ENCODE results near the gene LPP.

The LPP gene

DNA sequence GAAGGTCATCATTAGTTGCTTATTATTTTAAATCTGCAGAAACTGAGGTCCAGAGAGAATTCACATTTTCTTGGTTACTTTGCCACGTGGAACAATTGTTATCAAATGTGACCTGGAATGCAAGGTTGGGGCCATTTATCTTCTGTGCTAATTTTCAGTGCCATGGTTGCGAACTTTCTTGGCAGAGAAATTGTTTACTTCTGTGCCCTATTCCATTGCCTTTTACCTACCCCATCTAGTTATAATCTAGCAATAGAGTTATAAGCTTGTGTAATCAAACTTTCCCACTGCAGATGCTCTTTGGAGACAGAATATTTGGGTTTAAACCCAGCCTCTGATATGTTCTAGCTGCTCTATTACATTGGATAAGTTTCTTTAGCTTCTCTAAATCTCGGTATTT is 242.9 kb downstream of the LPP start:
- no peaks in the 10 kb centered on the region for H3K36me3 ChIP-seq (ENCODE audit: low read depth)
- no peak overlapping the region for H3K27ac ChIP-seq (ENCODE audit: poor library complexity, severe bottlenecking)
- no peak overlapping the region for H3K4me3 ChIP-seq (ENCODE audit: severe bottlenecking)
- DNase-seq (ENCODE audit: low spot score) (no peak), ATAC-seq (ENCODE audit: low read depth) (no peak)
- TF ChIP-seq, protein P1, sequence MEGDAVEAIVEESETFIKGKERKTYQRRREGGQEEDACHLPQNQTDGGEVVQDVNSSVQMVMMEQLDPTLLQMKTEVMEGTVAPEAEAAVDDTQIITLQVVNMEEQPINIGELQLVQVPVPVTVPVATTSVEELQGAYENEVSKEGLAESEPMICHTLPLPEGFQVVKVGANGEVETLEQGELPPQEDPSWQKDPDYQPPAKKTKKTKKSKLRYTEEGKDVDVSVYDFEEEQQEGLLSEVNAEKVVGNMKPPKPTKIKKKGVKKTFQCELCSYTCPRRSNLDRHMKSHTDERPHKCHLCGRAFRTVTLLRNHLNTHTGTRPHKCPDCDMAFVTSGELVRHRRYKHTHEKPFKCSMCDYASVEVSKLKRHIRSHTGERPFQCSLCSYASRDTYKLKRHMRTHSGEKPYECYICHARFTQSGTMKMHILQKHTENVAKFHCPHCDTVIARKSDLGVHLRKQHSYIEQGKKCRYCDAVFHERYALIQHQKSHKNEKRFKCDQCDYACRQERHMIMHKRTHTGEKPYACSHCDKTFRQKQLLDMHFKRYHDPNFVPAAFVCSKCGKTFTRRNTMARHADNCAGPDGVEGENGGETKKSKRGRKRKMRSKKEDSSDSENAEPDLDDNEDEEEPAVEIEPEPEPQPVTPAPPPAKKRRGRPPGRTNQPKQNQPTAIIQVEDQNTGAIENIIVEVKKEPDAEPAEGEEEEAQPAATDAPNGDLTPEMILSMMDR (IDR thresholded peaks at IDR 0.05; ENCODE audit: poor library complexity, severe bottlenecking): no peak
- no peaks in the 10 kb centered on the region for H3K27me3 ChIP-seq (ENCODE audit: insufficient read depth, poor library complexity, severe bottlenecking)
- no peaks in the 10 kb centered on the region for H3K9me3 ChIP-seq (ENCODE audit: severe bottlenecking)
- H3K4me1 ChIP-seq (ENCODE audit: insufficient read depth, poor library complexity, severe bottlenecking): peaks cover 12% of the 10 kb centered on the region

DNA sequence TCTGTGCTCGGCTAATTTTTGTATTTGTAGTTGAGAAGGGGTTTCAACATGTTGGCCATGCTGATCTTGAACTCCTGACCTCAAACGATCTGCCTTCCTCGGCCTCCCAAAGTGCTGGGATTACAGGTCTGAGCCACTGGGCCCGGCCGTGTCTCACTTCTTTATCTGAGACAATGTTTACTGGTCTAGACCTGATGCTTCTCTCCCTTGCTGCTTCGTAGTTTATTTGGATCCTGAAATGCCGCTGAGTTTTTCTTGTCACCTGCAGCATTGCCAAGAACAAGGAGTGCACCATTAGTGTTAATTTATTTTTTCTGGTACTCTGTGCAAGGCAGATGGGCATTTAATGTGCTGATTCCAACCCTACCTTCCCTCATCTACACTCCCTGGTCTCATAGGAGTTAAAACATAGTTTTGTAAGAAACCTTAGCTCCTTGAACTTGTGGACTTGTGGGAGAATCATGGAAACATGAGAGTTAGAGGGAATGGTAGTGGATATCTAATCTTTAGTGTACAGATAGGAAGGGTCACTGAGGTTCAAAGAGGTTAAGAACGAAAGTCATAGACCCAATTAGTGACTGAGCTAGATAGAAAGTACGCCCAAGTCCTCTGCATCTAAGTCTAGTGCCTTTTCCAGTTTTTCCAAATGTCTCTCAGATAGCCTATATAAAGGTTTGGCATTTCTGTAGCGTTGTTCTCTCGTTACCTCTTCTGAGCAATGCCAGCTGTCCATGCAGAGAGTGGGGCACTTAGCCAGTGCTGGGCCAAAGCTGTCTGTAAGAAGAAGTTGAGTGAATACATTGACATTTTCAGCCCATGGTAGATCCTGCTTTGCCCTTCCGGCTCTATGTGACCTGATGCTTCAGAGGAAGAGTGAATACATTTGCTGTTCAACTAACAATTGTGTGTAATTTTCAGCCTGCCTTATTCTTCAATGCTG is 244.1 kb downstream of the LPP start:
- no peak for ATAC-seq (ENCODE audit: low read depth)
- no peaks in the 10 kb centered on the region for H3K9me3 ChIP-seq (ENCODE audit: severe bottlenecking)
- no peak for DNase-seq (ENCODE audit: low spot score)
- H3K4me3 ChIP-seq (ENCODE audit: severe bottlenecking): no peak overlapping the region
- no peak overlapping the region for H3K27ac ChIP-seq (ENCODE audit: poor library complexity, severe bottlenecking)
- H3K27me3 ChIP-seq (ENCODE audit: insufficient read depth, poor library complexity, severe bottlenecking): no peaks in the 10 kb centered on the region
- no peaks in the 10 kb centered on the region for H3K36me3 ChIP-seq (ENCODE audit: low read depth)
- TF ChIP-seq, protein P1 (IDR thresholded peaks at IDR 0.05; ENCODE audit: poor library complexity, severe bottlenecking): no peak
- peaks cover 12% of the 10 kb centered on the region for H3K4me1 ChIP-seq (ENCODE audit: insufficient read depth, poor library complexity, severe bottlenecking)

DNA sequence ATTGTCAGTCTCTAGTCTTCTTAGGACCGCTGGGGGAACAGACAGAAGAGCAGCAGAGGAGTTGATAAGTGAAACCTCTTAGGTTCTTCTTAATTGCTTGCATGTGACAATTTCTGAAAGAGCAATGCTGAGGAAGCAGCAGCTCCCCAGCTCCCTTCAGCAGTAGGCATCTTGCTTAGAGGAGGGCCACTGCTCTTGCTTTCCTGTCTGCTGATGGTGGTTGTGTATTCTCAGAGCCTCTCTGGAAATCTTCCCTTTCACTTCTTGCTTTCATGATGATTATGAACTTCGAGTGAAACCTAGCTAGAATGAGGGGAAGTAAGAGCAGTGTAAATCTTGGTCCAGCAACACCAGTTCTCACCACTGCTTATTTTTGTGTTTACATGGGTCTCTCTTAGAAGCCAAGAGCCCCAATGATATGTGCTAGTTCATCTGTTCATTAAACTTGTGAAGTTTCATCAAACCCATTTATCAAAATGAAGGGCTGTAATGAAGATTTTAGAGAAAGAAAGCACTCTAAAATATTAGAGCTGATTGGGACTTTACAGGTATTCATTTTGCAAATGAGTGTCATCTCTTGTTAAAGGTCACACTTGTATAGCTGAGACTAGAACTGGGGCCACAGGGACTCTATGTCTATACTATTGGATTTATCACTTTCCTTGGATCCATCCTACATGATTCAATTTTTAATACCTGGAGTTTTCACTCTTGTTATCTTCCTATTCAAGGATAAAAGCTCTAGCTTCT is 246.7 kb downstream of the LPP start:
- no peak for ATAC-seq (ENCODE audit: low read depth)
- no peak for DNase-seq (ENCODE audit: low spot score)

DNA sequence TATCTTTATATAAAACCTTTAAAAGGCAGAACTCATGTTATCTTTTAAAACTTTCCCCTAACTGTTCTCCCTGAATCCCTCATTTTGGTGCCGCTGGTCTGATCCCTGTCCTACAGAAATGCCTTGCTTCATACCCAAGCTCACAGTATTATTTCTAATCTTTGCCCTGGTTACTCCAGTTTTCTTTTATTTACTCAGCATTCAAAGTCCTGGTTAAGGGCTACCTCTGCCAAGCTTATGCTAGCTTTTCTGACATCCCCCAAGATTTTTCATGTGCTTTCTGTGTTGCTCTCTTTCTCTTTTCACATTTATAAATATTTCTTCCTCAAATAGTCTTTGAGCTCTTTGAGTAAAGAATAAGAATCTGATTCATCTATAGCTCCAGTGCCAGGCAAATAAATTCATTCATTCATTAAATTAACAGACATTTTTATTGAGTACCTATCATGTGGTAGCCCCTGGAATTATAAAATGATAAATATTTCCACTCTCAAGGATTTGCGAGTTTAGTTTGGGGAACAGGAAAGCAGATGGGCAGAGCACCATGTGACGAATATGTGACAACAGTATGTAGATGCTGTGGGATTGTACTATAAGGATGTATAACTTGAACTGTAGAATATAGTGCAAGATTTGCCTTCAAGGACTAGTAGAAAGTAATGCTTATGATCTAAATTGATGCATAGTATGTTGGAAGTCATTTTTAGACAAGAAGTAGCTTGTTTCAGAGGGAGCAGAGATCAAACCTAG is 247.5 kb downstream of the LPP start:
- Histone ChIP-seq H3K27ac (ENCODE audit: poor library complexity, severe bottlenecking) (no peak overlapping the region), H3K27me3 (ENCODE audit: insufficient read depth, poor library complexity, severe bottlenecking) (no peaks in the 10 kb centered on the region), H3K4me1 (ENCODE audit: insufficient read depth, poor library complexity, severe bottlenecking) (peaks cover 2% of the 10 kb centered on the region), H3K36me3 (ENCODE audit: low read depth) (no peaks in the 10 kb centered on the region), H3K9me3 (ENCODE audit: severe bottlenecking) (no peaks in the 10 kb centered on the region), H3K4me3 (ENCODE audit: severe bottlenecking) (no peak overlapping the region)
- ATAC-seq (ENCODE audit: low read depth) (no peak), DNase-seq (ENCODE audit: low spot score) (no peak)
- TF ChIP-seq, protein P1 (IDR thresholded peaks at IDR 0.05; ENCODE audit: poor library complexity, severe bottlenecking): no peak

More for the DNA sequence above, 246.7 kb downstream of the LPP start:
- Histone ChIP-seq H3K27me3 (ENCODE audit: insufficient read depth, poor library complexity, severe bottlenecking) (no peaks in the 10 kb centered on the region), H3K4me1 (ENCODE audit: insufficient read depth, poor library complexity, severe bottlenecking) (peaks cover 10% of the 10 kb centered on the region), H3K4me3 (ENCODE audit: severe bottlenecking) (no peak overlapping the region), H3K36me3 (ENCODE audit: low read depth) (no peaks in the 10 kb centered on the region), H3K27ac (ENCODE audit: poor library complexity, severe bottlenecking) (no peak overlapping the region), H3K9me3 (ENCODE audit: severe bottlenecking) (no peaks in the 10 kb centered on the region)
- TF ChIP-seq, protein P1 (IDR thresholded peaks at IDR 0.05; ENCODE audit: poor library complexity, severe bottlenecking): no peak
